Spleen (tissue), 11 donors: ENCODE data around the gene LDLRAD4. TPM values are rescaled to one million over a fixed set of nuclear protein-coding genes. Genes with fewer than 3 reads are reported as not detected.

ENCODE experiments used
- DNase-seq: peaks from one replicate; pipeline ENCODE4 v3.0.0-alpha.2; 2020
- H3K27ac ChIP-seq, 8 donors: fragments of 200-600 bp; sonication (generic) in 7 of 8; 1 replicate in 4 of 8; 2 replicates in 4 of 8; pipeline versions ENCODE4 v1.5.0 to v1.8.0; 2016 to 2021; ENCODE audit warnings: inconsistent platforms in 4 of 8, mild to moderate bottlenecking in 4 of 8, moderate library complexity in 1 of 8
- H3K27me3 ChIP-seq, 7 donors: fragments of 200-600 bp; sonication (generic) in 6 of 7; replicated peaks in 1 of 7; 1 replicate in 4 of 7; 2 replicates in 3 of 7; pipeline versions ENCODE4 v1.5.0 to v1.8.0; 2016 to 2021; ENCODE audit warnings: inconsistent platforms in 3 of 7, mild to moderate bottlenecking in 1 of 7
- H3K36me3 ChIP-seq, 6 donors: fragments of 200-600 bp; sonication (generic) in 5 of 6; 1 replicate in 4 of 6; 2 replicates in 2 of 6; pipeline versions ENCODE4 v1.5.0 to v1.8.0; 2016 to 2021; ENCODE audit warnings: inconsistent platforms in 2 of 6
- H3K4me1 ChIP-seq, 6 donors: fragments of 200-600 bp; sonication (generic) in 5 of 6; 1 replicate in 3 of 6; 2 replicates in 3 of 6; pipeline versions ENCODE4 v1.5.0 to v1.8.0; 2016 to 2021; ENCODE audit warnings: inconsistent platforms in 3 of 6
- H3K4me3 ChIP-seq, 8 donors: fragments of 200-600 bp; sonication (generic) in 7 of 8; 1 replicate in 4 of 8; 2 replicates in 4 of 8; pipeline versions ENCODE4 v1.5.0 to v1.8.0; 2016 to 2021; ENCODE audit warnings: inconsistent platforms in 4 of 8, mild to moderate bottlenecking in 4 of 8, moderate library complexity in 2 of 8
- H3K9me3 ChIP-seq, 8 donors: fragments of 200-600 bp; sonication (generic) in 7 of 8; 1 replicate in 4 of 8; 2 replicates in 4 of 8; pipeline versions ENCODE4 v1.5.0 to v1.8.0; 2016 to 2021; ENCODE audit warnings: inconsistent platforms in 4 of 8
- POLR2A ChIP-seq, 3 donors: fragments of 450-650 bp; IDR thresholded peaks; one replicate each; pipeline ENCODE4 v1.5.1; 2017; ENCODE audit warnings: antibody characterized with exemption in 3 of 3, mild to moderate bottlenecking in 1 of 3
- POLR2AphosphoS5 ChIP-seq, 3 donors: sonication (generic); formaldehyde crosslinking; IDR thresholded peaks; one replicate each; pipeline ENCODE4 v1.5.1; 2017; ENCODE audit warnings: antibody characterized with exemption in 3 of 3
- WGBS, 5 donors: extraction: QIAGEN DNeasy Blood & Tissue Kit in 3 of 5; methylation state at CpG; one replicate each; pipeline versions ENCODE4 v1.1.5 to v1.1.7; 2013 to 2018; 5-methylcytosine and 5-hydroxymethylcytosine counted together
- intact Hi-C: fragments of 100-400 bp; cut with DNase I; formaldehyde crosslinking; loops from one replicate; pipeline ENCODE4 v1.15.0; 2023; ENCODE audit warnings: low total_unique reads
- polyA plus RNA-seq, 3 donors: library from polyadenylated mRNA; stranded (reverse); fragments of 200-250 nt; gene quantifications; one replicate each; pipeline ENCODE4 v1.2.1, GENCODE V29; 2013
- total RNA-seq, 7 donors: library from RNA; depleted of rRNA in 3 of 7; stranded (reverse); fragments of >200 nt in 3 of 7; fragmentation: NEBNext Ultra II Directional in 4 of 7; extraction: Animal tissue kit (Norgen Biotek cat#: 25700) in 4 of 7; gene quantifications; one replicate each; pipeline versions ENCODE4 v1.1.0 to v1.2.1, GENCODE V29; 2016 to 2021
- TF ChIP-seq, protein P1 (sequence below), 11 experiments: fragments of 200-600 bp in 7 of 11; fragments of 450-650 bp in 4 of 11; sonication (generic) in 4 of 11; IDR thresholded peaks in 8 of 11; conservative IDR thresholded peaks in 3 of 11; 1 replicate in 7 of 11; 2 replicates in 4 of 11; pipeline versions ENCODE4 v1.4.0 to v1.8.0; 2016 to 2021; ENCODE audit warnings: antibody characterized with exemption in 11 of 11, inconsistent platforms in 4 of 11, mild to moderate bottlenecking in 1 of 11
- donor health status: healthy with polysubstance abuse.
- donor health status: DM: no; HTN: no; CAD: no; lungs with moderate emphysema.
- donor health status: DM: no; HTN: no; CAD: no.
- donor health status: Bipolar disorder and iron deficiency.
- donor health status: healthy.
- donor health status: DM: no; HTN: no; CAD: no.
- donor health status: DM: yes; HTN: yes; CAD: no.

The LDLRAD4 gene
- total and polyA plus RNA-seq, 10 donors, result 4.5 to 80.8 (median 46.4) TPM

DNA sequence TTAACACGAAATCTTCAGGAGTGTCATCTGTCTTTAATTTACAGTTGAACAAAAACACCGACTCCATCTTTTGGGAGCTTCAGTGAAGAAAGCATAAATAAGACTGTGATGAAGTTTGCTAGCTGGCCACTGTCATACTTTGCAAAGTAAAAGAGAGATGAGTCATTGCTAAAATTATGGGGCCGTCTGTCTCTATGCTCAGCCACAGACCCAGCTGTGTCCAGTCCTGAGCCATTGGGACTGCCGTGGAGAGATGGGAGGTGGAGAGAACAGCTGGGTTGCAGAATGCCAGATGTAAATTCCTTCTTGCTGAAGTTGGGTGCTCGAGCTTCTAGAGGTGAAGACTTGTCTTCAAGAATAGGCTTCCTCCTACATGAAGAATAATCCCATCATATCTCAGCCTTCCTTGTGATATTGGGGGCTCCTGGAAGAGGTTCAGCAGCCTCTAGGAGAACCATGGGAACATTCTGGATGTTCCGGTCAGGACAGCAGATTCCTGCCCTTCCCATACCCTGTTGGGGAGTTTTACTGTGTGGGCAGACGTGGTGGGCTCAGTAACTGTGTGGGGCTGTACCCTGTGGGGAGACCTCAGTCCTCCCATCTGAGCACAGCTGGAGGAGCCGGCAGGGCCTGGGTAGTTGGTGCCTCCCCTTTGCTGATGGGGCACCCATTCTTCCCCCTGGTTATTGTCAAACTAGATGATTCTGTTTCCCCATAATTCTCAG is 71.1 kb downstream of the LDLRAD4 start:
- Histone ChIP-seq H3K9me3 (no peaks in the 10 kb centered on the region), H3K4me3 (no peak overlapping the region), H3K27me3 (no peaks in the 10 kb centered on the region), H3K36me3 (no peaks in the 10 kb centered on the region), H3K4me1 (peaks cover 0 to 31% (median 9%) of the 10 kb centered on the region in 6 donors), H3K27ac (no peak overlapping the region)
- TF ChIP-seq POLR2AphosphoS5 (IDR thresholded peaks at IDR 0.05) (no peak), POLR2A (IDR thresholded peaks at IDR 0.05) (no peak)
- TF ChIP-seq, protein P1, sequence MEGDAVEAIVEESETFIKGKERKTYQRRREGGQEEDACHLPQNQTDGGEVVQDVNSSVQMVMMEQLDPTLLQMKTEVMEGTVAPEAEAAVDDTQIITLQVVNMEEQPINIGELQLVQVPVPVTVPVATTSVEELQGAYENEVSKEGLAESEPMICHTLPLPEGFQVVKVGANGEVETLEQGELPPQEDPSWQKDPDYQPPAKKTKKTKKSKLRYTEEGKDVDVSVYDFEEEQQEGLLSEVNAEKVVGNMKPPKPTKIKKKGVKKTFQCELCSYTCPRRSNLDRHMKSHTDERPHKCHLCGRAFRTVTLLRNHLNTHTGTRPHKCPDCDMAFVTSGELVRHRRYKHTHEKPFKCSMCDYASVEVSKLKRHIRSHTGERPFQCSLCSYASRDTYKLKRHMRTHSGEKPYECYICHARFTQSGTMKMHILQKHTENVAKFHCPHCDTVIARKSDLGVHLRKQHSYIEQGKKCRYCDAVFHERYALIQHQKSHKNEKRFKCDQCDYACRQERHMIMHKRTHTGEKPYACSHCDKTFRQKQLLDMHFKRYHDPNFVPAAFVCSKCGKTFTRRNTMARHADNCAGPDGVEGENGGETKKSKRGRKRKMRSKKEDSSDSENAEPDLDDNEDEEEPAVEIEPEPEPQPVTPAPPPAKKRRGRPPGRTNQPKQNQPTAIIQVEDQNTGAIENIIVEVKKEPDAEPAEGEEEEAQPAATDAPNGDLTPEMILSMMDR (IDR thresholded peaks at IDR 0.05 in 8 of 11, conservative IDR thresholded peaks at IDR 0.05 in 3 of 11), result no peak
- intact Hi-C loops, result no loop called here
- DNase-seq, result no peak
- WGBS, 5 donors, result 73 to 84% (median 80%) methylated on average over 8 of the region's 8 CpGs

DNA sequence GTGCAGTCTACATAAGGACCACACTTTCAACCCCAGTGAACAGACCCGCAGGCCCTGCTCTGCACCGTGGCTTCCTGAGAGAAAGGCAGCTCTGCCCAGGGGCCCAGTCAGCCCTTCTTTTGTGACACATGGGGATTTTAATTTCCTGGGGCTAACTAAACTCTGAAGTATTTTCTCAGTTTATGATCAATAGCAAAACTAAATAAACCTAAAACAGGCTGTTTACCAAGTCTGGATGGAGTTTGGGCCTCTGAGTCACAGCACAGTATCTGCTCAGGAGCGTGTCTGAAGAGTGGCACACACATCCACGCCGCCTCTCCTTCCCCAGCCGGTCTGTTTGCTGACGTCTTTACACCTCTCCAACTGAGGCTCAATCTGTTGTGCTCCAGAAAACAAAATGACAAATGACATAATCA is 72.3 kb downstream of the LDLRAD4 start:
- WGBS, 5 donors, result 65 to 84% (median 82%) methylated on average over 7 of the region's 7 CpGs
- no peaks in the 10 kb centered on the region for H3K9me3 ChIP-seq
- TF ChIP-seq POLR2AphosphoS5 (IDR thresholded peaks at IDR 0.05), result no peak
- TF ChIP-seq, protein P1 (IDR thresholded peaks at IDR 0.05 in 8 of 11, conservative IDR thresholded peaks at IDR 0.05 in 3 of 11), result no peak
- TF ChIP-seq POLR2A (IDR thresholded peaks at IDR 0.05), result no peak
- no peak for DNase-seq
- H3K36me3 ChIP-seq, result no peaks in the 10 kb centered on the region
- peaks cover 0 to 20% (median 0%) of the 10 kb centered on the region in 6 donors for H3K4me1 ChIP-seq
- H3K27ac ChIP-seq, result no peak overlapping the region
- H3K4me3 ChIP-seq, result no peak overlapping the region
- no peaks in the 10 kb centered on the region for H3K27me3 ChIP-seq
- intact Hi-C loops, result no loop called here

- Histone ChIP-seq H3K27ac (no peak overlapping the region), H3K36me3 (no peaks in the 10 kb centered on the region), H3K4me3 (no peak overlapping the region), H3K4me1 (peaks cover 0 to 15% (median 0%) of the 10 kb centered on the region in 6 donors), H3K9me3 (no peaks in the 10 kb centered on the region), H3K27me3 (no peaks in the 10 kb centered on the region)
- 85 to 96% (median 92%) methylated on average over 8 of the region's 8 CpGs for WGBS, 5 donors
- intact Hi-C loops, result no loop called here
- no peak for TF ChIP-seq POLR2A (IDR thresholded peaks at IDR 0.05)
- DNase-seq, result no peak
These were observed 72.7 kb downstream of the LDLRAD4 start for GRCh38 chr18:13291299-13291698.

DNA sequence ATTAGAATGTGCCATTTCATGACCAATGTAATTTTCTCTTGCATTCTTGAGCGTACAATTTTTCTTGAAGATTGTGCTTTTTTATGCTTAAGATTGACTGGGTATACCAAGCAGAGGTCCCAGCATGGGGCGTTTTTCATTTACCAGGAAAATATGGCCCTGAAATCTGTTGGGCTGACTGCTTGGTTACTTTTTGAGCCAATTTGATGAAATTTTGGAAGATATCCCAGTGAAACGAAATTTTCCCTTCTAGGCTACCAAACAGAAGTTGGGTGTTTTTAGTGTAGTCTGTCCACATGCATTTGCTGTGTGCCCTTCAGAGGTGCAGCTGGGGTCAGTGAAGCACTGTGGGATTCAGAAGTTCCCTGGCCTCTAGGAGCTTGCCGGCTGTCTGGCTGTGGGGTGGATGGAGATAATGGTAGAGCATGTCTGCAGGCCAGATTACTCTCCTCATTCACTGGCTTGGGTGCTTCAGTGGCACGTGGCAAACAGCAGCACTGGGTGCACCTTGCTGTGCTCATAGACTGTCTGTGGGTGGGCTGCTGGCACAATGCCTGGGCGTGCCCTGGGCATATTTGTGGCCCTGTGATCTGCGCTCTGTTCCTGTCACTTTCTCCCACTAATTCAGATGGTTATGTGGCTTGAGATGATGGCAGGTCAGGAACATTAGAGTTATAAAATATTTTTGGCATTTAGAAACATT is 73.3 kb downstream of the LDLRAD4 start:
- intact Hi-C loops, result no loop called here

More for the DNA sequence above, 73.3 kb downstream of the LDLRAD4 start:
- no peak for DNase-seq
- Histone ChIP-seq H3K4me1 (peaks cover 0 to 9% (median 0%) of the 10 kb centered on the region in 6 donors), H3K27me3 (no peaks in the 10 kb centered on the region), H3K9me3 (no peaks in the 10 kb centered on the region), H3K4me3 (no peak overlapping the region), H3K27ac (no peak overlapping the region), H3K36me3 (no peaks in the 10 kb centered on the region)
- TF ChIP-seq POLR2A (IDR thresholded peaks at IDR 0.05), result no peak
- TF ChIP-seq, protein P1 (IDR thresholded peaks at IDR 0.05 in 8 of 11, conservative IDR thresholded peaks at IDR 0.05 in 3 of 11), result no peak
- no peak for TF ChIP-seq POLR2AphosphoS5 (IDR thresholded peaks at IDR 0.05)
- WGBS, 5 donors, result 80 to 92% (median 88%) methylated on average over 7 of the region's 7 CpGs
